Adrenal gland (tissue), 5 donors: ENCODE results near the gene MMP21.

Experiments
- CTCF ChIP-seq, 6 experiments: fragments of 450-650 bp in 4 of 6; fragments of 200-600 bp in 2 of 6; sonication (generic) in 1 of 6; IDR thresholded peaks; 1 replicate in 5 of 6; 2 replicates in 1 of 6; pipeline versions ENCODE4 v1.5.1 to v1.8.0; 2016 to 2021; ENCODE audit warnings: antibody characterized with exemption in 6 of 6, mild to moderate bottlenecking in 2 of 6, moderate library complexity in 1 of 6
- POLR2A ChIP-seq, 2 donors: fragments of 450-650 bp; IDR thresholded peaks; one replicate each; pipeline ENCODE4 v1.6.1; 2017; ENCODE audit warnings: antibody characterized with exemption in 2 of 2, mild to moderate bottlenecking in 2 of 2, moderate library complexity in 1 of 2
- donor health status: DM: no; HTN: no; CAD: no.

DNA sequence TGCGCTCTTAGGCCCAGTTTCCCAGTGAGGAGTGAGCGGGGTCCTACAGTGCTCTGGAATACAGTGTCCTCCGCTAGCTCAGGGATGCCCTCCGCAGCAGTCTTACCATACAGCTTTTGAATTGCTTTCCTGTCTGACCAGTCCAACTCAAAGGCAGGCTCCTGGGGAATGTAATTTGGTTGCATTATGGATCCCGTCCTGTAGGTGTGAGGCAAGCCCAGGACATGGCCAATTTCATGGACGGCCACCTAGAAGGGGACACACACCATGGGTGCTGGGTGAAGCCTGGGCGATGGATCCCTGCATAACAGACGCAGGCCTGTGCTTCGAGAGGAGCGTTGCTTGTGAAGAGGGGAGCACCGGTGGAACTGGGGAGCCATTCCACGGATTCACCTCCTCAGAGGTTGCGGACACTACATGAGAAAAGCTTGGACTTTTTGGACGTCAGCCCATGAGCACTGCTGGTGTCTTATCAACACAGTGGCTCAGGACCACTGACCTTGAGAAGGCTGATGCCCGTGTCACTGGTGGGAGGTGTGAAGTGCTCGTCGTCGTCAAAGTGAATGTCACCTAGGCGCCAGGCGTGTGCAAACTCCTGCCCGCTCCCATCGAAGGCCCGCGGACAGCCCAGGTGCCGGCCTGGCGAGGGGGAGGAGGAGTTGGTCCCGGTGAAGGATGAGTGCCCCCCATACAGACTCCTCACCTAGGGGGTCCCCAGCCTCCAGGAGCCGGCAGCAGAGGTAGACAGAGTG is 3.3 kb downstream of the MMP21 start:
- TF ChIP-seq CTCF (IDR thresholded peaks at IDR 0.05) (no peak), POLR2A (IDR thresholded peaks at IDR 0.05) (no peak)
